Breast epithelium (tissue), 3 donors: ENCODE measurements around the gene LPO.

Experiments used
- POLR2A ChIP-seq: fragments of 450-650 bp; IDR thresholded peaks from one replicate; pipeline ENCODE4 v1.6.1; 2016; ENCODE audit warnings: antibody characterized with exemption, mild to moderate bottlenecking, moderate library complexity
- POLR2AphosphoS5 ChIP-seq, 3 donors: sonication (generic); formaldehyde crosslinking; IDR thresholded peaks; one replicate each; pipeline ENCODE4 v1.6.1; 2017; ENCODE audit warnings: antibody characterized with exemption in 3 of 3
- TF ChIP-seq, protein P1 (sequence below), 3 donors: fragments of 450-650 bp; IDR thresholded peaks; one replicate each; pipeline ENCODE4 v1.5.1; 2016 to 2017; ENCODE audit warnings: antibody characterized with exemption in 3 of 3, mild to moderate bottlenecking in 3 of 3, moderate library complexity in 3 of 3

DNA sequence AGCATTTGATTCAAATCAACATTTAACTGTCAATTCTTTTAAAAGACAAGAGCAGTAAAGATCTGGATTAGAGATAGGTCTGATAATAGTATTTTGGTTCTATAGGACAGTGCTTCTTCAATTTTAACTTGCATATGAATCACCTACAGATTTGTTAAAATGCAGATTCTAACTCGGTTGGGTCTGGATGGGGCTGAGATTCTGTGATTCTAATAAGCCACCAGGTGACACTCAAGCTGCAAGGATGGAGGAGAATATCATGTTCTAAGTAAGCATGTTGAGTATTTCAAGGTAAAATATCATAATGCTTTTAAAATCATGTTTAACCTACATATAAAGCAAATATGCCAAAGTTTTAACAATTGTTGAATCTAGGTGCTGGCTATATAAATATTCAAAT, 74.4 kb downstream of the LPO start:
- TF ChIP-seq, protein P1, sequence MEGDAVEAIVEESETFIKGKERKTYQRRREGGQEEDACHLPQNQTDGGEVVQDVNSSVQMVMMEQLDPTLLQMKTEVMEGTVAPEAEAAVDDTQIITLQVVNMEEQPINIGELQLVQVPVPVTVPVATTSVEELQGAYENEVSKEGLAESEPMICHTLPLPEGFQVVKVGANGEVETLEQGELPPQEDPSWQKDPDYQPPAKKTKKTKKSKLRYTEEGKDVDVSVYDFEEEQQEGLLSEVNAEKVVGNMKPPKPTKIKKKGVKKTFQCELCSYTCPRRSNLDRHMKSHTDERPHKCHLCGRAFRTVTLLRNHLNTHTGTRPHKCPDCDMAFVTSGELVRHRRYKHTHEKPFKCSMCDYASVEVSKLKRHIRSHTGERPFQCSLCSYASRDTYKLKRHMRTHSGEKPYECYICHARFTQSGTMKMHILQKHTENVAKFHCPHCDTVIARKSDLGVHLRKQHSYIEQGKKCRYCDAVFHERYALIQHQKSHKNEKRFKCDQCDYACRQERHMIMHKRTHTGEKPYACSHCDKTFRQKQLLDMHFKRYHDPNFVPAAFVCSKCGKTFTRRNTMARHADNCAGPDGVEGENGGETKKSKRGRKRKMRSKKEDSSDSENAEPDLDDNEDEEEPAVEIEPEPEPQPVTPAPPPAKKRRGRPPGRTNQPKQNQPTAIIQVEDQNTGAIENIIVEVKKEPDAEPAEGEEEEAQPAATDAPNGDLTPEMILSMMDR (IDR thresholded peaks at IDR 0.05), result no peak
- TF ChIP-seq POLR2AphosphoS5 (IDR thresholded peaks at IDR 0.05) (no peak), POLR2A (no peak)
